DND-41 (cell line): ENCODE measurements around the gene ATOH1.

Experiments used
- ATAC-seq: fragments of 200-7000 bp; cut with Tn5 transposase; 3 replicates; pipeline ENCODE4 v1.9.1; 2021; ENCODE audit warnings: low read depth; ENCODE audit not compliant: insufficient read depth
- DNase-seq: peaks from one replicate; pipeline ENCODE4 v3.0.0-alpha.2; 2020
- H2AFZ ChIP-seq: 2 replicates; pipeline ENCODE4 v1.6.0; 2012; ENCODE audit warnings: low read depth, low read length
- H3K27ac ChIP-seq: 2 replicates; pipeline ENCODE4 v1.5.1; 2012; ENCODE audit warnings: low read length, inconsistent platforms
- H3K27me3 ChIP-seq: fragments of 200-600 bp; sonication (generic); 2 replicates; pipeline ENCODE4 v1.6.0; 2012; ENCODE audit warnings: low read length, mild to moderate bottlenecking, inconsistent platforms; ENCODE audit not compliant: insufficient read depth, poor library complexity
- H3K36me3 ChIP-seq: 2 replicates; pipeline ENCODE4 v1.5.1; 2012; ENCODE audit warnings: low read length, inconsistent platforms; ENCODE audit not compliant: insufficient read depth
- H3K4me1 ChIP-seq: 2 replicates; pipeline ENCODE4 v1.5.1; 2012; ENCODE audit warnings: mild to moderate bottlenecking, low read length; ENCODE audit not compliant: insufficient read depth
- H3K4me2 ChIP-seq: 2 replicates; pipeline ENCODE4 v1.6.0; 2012; ENCODE audit warnings: mild to moderate bottlenecking, moderate library complexity, low read length, inconsistent platforms; ENCODE audit not compliant: insufficient read depth
- H3K4me3 ChIP-seq, 2 experiments: fragments of 200-600 bp in 1 of 2; shearing (Covaris generic) in 1 of 2; 2 replicates each; pipeline ENCODE4 v1.5.1; 2012 to 2016; ENCODE audit warnings: inconsistent platforms in 2 of 2, low read length in 2 of 2, mild to moderate bottlenecking in 2 of 2, low read depth in 1 of 2, moderate library complexity in 1 of 2
- H3K79me2 ChIP-seq: 2 replicates; pipeline ENCODE4 v1.6.0; 2012; ENCODE audit warnings: low read length, inconsistent platforms; ENCODE audit not compliant: insufficient read depth
- H3K9ac ChIP-seq: 2 replicates; pipeline ENCODE4 v1.6.0; 2012; ENCODE audit warnings: low read depth, mild to moderate bottlenecking, inconsistent platforms, low read length, moderate library complexity
- H3K9me3 ChIP-seq: 2 replicates; pipeline ENCODE4 v1.5.1; 2012; ENCODE audit warnings: low read length, moderate library complexity, mild to moderate bottlenecking, inconsistent platforms; ENCODE audit not compliant: insufficient read depth, severe bottlenecking
- H4K20me1 ChIP-seq: 2 replicates; pipeline ENCODE4 v1.6.0; 2012; ENCODE audit warnings: low read length; ENCODE audit not compliant: insufficient read depth
- EZH2 ChIP-seq: IDR thresholded peaks from 3 replicates; pipeline ENCODE4 v1.6.1; 2012; ENCODE audit warnings: borderline replicate concordance, low read depth, mild to moderate bottlenecking, moderate library complexity, low read length, inconsistent platforms; ENCODE audit not compliant: severe bottlenecking
- TF ChIP-seq, protein P1 (sequence below): IDR thresholded peaks from 2 replicates; pipeline ENCODE4 v1.5.1; 2012; ENCODE audit warnings: borderline replicate concordance, low read length, moderate library complexity, mild to moderate bottlenecking; ENCODE audit not compliant: poor library complexity, severe bottlenecking; ENCODE audit errors: extremely low read depth

ATOH1 gene

GRCh38 chr4:93802045-93802444 lies 26.5 kb upstream of the ATOH1 start:
- H3K9me3 ChIP-seq: no peaks in the 10 kb centered on the region
- no peak for TF ChIP-seq EZH2
- TF ChIP-seq, protein P1, sequence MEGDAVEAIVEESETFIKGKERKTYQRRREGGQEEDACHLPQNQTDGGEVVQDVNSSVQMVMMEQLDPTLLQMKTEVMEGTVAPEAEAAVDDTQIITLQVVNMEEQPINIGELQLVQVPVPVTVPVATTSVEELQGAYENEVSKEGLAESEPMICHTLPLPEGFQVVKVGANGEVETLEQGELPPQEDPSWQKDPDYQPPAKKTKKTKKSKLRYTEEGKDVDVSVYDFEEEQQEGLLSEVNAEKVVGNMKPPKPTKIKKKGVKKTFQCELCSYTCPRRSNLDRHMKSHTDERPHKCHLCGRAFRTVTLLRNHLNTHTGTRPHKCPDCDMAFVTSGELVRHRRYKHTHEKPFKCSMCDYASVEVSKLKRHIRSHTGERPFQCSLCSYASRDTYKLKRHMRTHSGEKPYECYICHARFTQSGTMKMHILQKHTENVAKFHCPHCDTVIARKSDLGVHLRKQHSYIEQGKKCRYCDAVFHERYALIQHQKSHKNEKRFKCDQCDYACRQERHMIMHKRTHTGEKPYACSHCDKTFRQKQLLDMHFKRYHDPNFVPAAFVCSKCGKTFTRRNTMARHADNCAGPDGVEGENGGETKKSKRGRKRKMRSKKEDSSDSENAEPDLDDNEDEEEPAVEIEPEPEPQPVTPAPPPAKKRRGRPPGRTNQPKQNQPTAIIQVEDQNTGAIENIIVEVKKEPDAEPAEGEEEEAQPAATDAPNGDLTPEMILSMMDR: no peak
- H3K27me3 ChIP-seq: peaks cover 5% of the 10 kb centered on the region
- ATAC-seq (no peak), DNase-seq (no peak)
- H3K4me2 ChIP-seq: no peak overlapping the region
- H3K9ac ChIP-seq: no peak overlapping the region
- no peak overlapping the region for H3K27ac ChIP-seq
- no peaks in the 10 kb centered on the region for H3K4me1 ChIP-seq
- H4K20me1 ChIP-seq: no peaks in the 10 kb centered on the region
- no peaks in the 10 kb centered on the region for H3K79me2 ChIP-seq
- H2AFZ ChIP-seq: no peak overlapping the region
- H3K36me3 ChIP-seq: no peaks in the 10 kb centered on the region
- no peak overlapping the region for H3K4me3 ChIP-seq

DNA sequence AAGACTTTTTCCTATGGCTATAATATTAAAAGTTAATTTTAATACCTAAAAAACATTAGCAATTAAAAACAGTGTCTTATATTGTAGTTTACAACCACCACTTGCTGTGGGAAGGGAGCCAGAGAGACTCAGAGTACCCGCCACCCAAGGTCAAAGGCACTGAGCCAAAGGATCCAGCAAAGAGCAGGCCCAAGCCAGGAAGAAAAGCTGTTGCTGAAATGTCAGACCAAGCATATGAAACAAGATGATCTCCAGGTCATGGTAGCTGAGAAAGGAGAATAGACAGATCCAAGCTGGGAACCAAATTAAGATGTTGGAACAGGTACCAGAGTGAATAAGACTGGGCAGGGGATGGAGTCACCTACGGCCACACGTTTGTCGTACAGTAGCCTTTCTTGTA lies 18.8 kb upstream of the ATOH1 start:
- Histone ChIP-seq H3K27ac (no peak overlapping the region), H4K20me1 (no peaks in the 10 kb centered on the region), H3K4me3 (no peak overlapping the region), H3K9me3 (no peaks in the 10 kb centered on the region), H3K4me1 (peaks cover 3% of the 10 kb centered on the region; the same call in 1 of the 2 replicates), H3K4me2 (no peak overlapping the region), H3K36me3 (no peaks in the 10 kb centered on the region), H3K9ac (no peak overlapping the region), H3K27me3 (no peaks in the 10 kb centered on the region), H2AFZ (no peak overlapping the region), H3K79me2 (no peaks in the 10 kb centered on the region)
- TF ChIP-seq, protein P1: no peak
- TF ChIP-seq EZH2: no peak
- ATAC-seq (no peak), DNase-seq (no peak)

GRCh38 chr4:93810340-93810992 lies 18.1 kb upstream of the ATOH1 start:
- no peaks in the 10 kb centered on the region for H3K27me3 ChIP-seq
- no peak overlapping the region for H3K4me3 ChIP-seq
- no peak overlapping the region for H3K4me2 ChIP-seq
- no peak for DNase-seq
- ATAC-seq: no peak
- no peak overlapping the region for H2AFZ ChIP-seq
- no peak overlapping the region for H3K9ac ChIP-seq
- no peaks in the 10 kb centered on the region for H3K79me2 ChIP-seq
- no peaks in the 10 kb centered on the region for H4K20me1 ChIP-seq
- TF ChIP-seq EZH2: no peak
- TF ChIP-seq, protein P1: no peak
- no peak overlapping the region for H3K27ac ChIP-seq
- no peaks in the 10 kb centered on the region for H3K36me3 ChIP-seq
- no peaks in the 10 kb centered on the region for H3K9me3 ChIP-seq
- H3K4me1 ChIP-seq: peaks cover 5% of the 10 kb centered on the region; the same call in 1 of the 2 replicates
